Endodermal cell (in vitro differentiated cells): ENCODE measurements around the gene LRSAM1. TPM values are rescaled to one million over a fixed set of nuclear protein-coding genes. Genes with fewer than 3 reads are reported as not detected.

Experiments used
- DNase-seq: peaks from one replicate; pipeline ENCODE4 v3.0.0-alpha.2; 2017
- H3K27ac ChIP-seq: 2 replicates; pipeline ENCODE4 v1.5.1; 2013; ENCODE audit warnings: mild to moderate bottlenecking, low read depth, low read length, moderate library complexity
- H3K27me3 ChIP-seq: 2 replicates; pipeline ENCODE4 v1.6.1; 2013; ENCODE audit warnings: mild to moderate bottlenecking, low read length, moderate library complexity; ENCODE audit not compliant: insufficient read depth, control insufficient read depth, poor library complexity, severe bottlenecking
- H3K36me3 ChIP-seq: 2 replicates; pipeline ENCODE4 v1.7.0; 2013; ENCODE audit warnings: mild to moderate bottlenecking, low read length, moderate library complexity; ENCODE audit not compliant: control insufficient read depth, insufficient read depth
- H3K4me1 ChIP-seq: one replicate; pipeline ENCODE4 v1.7.0; 2013; ENCODE audit warnings: low read length; ENCODE audit not compliant: control insufficient read depth, insufficient read depth
- H3K4me3 ChIP-seq: 2 replicates; pipeline ENCODE4 v1.5.1; 2013; ENCODE audit warnings: mild to moderate bottlenecking, low read length, moderate library complexity
- H3K9ac ChIP-seq: 2 replicates; pipeline ENCODE4 v1.6.1; 2013; ENCODE audit warnings: mild to moderate bottlenecking, low read length, moderate library complexity; ENCODE audit not compliant: poor library complexity, severe bottlenecking; ENCODE audit errors: extremely low read depth
- H3K9me3 ChIP-seq: 2 replicates; pipeline ENCODE4 v1.6.1; 2013; ENCODE audit warnings: mild to moderate bottlenecking, low read length, moderate library complexity; ENCODE audit not compliant: control insufficient read depth
- H3K27ac Mint-ChIP-seq: 2 replicates; pipeline ENCODE4 v1.8.0; 2020; ENCODE audit warnings: mixed read lengths
- H3K27me3 Mint-ChIP-seq: 2 replicates; pipeline ENCODE4 v1.8.0; 2021; ENCODE audit warnings: mild to moderate bottlenecking, mixed read lengths; ENCODE audit not compliant: insufficient read depth
- H3K36me3 Mint-ChIP-seq: 2 replicates; pipeline ENCODE4 v1.8.0; 2020; ENCODE audit warnings: low read depth, mixed read lengths
- H3K4me1 Mint-ChIP-seq: 2 replicates; pipeline ENCODE4 v1.8.0; 2020; ENCODE audit warnings: mixed read lengths
- H3K4me3 Mint-ChIP-seq: 2 replicates; pipeline ENCODE4 v1.8.0; 2020; ENCODE audit warnings: mild to moderate bottlenecking, moderate library complexity, mixed read lengths
- H3K9me3 Mint-ChIP-seq: 2 replicates; pipeline ENCODE4 v1.8.0; 2020; ENCODE audit warnings: mild to moderate bottlenecking, mixed read lengths
- CTCF ChIP-seq: fragments of 200-600 bp; sonication (generic); conservative IDR thresholded peaks from 2 replicates; pipeline ENCODE4 v1.5.0; 2021; ENCODE audit warnings: antibody characterized with exemption, mild to moderate bottlenecking
- WGBS, 2 experiments: methylation state at CpG; one replicate each; pipeline versions ENCODE4 v1.1.5 to v1.1.7; 2013; ENCODE audit warnings: missing lambda C conversion rate in 2 of 2, mixed read lengths in 1 of 2; ENCODE audit not compliant: insufficient coverage in 1 of 2, insufficient read length in 1 of 2; 5-methylcytosine and 5-hydroxymethylcytosine counted together
- total RNA-seq, 2 donors: library from RNA; stranded (reverse); fragmentation: NEBNext Ultra II Directional in 1 of 2; extraction: Animal tissue kit (Norgen Biotek cat#: 25700) in 1 of 2; gene quantifications; 2 replicates in 1 of 2; 3 replicates in 1 of 2; pipeline ENCODE4 v1.2.1, GENCODE V29; 2021

Gene LRSAM1
- total RNA-seq, 2 donors from 2014 or later = 18.4 to 19.8 TPM

GRCh38 chr9:127516835-127517607 lies 65.7 kb downstream of the LRSAM1 start:
- Histone ChIP-seq H3K9me3 (no peaks in the 10 kb centered on the region), H3K4me3 (no peak overlapping the region), H3K4me1 (no peaks in the 10 kb centered on the region), H3K27ac (no peak overlapping the region), H3K36me3 (peaks cover 28% of the 10 kb centered on the region), H3K27me3 (no peaks in the 10 kb centered on the region), H3K9ac (no peak overlapping the region)
- WGBS, 2 experiments = 93 to 96% methylated on average over 17 to 26 of the region's 26 CpGs
- no peaks in the 10 kb centered on the region for H3K9me3 Mint-ChIP-seq
- no peak for DNase-seq
- H3K36me3 Mint-ChIP-seq = peaks cover 63% of the 10 kb centered on the region
- no peak overlapping the region for H3K27ac Mint-ChIP-seq
- H3K4me1 Mint-ChIP-seq = peaks cover 2% of the 10 kb centered on the region
- H3K27me3 Mint-ChIP-seq = no peaks in the 10 kb centered on the region
- TF ChIP-seq CTCF = no peak
- no peak overlapping the region for H3K4me3 Mint-ChIP-seq

GRCh38 chr9:127517620-127518019 lies 66.3 kb downstream of the LRSAM1 start:
- H3K9me3 ChIP-seq = peaks cover 2% of the 10 kb centered on the region
- H3K4me1 Mint-ChIP-seq = no peaks in the 10 kb centered on the region
- H3K27me3 ChIP-seq = no peaks in the 10 kb centered on the region
- no peaks in the 10 kb centered on the region for H3K27me3 Mint-ChIP-seq
- peaks cover under 1% of the 10 kb centered on the region for H3K9me3 Mint-ChIP-seq
- no peaks in the 10 kb centered on the region for H3K4me1 ChIP-seq
- no peak overlapping the region for H3K4me3 Mint-ChIP-seq
- DNase-seq = no peak
- H3K36me3 Mint-ChIP-seq = peaks cover 64% of the 10 kb centered on the region
- 93 to 96% methylated on average over 7 to 11 of the region's 11 CpGs for WGBS, 2 experiments
- no peak for TF ChIP-seq CTCF
- no peak overlapping the region for H3K9ac ChIP-seq
- no peak overlapping the region for H3K27ac ChIP-seq
- H3K36me3 ChIP-seq = peaks cover 33% of the 10 kb centered on the region
- no peak overlapping the region for H3K4me3 ChIP-seq
- peak overlapping the region; percentile 52 for H3K27ac Mint-ChIP-seq

DNA sequence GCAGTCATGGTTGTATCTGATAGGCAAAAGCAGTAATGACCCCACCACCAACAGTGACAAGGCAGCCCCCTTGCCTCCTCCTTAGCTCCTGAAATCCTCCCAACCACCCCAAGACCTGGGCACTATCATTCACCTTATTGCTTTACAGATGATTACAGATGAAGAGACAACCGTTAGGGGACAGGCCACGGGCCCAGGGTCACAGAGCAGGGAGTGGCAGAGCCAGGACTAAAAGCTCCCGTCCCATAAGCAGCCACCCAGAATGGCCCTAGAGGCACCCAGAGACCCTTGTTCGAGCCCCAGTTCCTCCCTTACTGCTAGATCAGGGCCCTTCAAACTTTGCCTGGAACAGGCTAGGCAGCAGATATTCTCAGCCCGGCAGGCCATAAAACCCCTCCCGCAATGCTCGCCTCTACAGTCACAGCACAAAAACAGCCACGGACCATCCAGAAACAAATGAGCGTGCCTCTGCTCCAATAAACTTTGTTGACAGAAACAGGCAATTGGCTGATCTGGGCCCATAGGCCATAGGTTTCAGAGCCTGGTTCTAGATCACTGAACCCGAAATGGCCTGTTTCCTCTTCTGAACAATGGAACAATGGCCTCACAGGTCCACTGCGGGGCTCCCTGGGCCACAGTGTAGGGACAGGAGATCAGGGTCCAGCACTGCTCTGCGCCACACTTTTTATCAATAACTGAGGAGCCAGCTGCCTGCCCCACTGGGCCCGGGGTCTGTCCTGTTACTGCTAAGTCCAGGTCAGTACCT lies 67.0 kb downstream of the LRSAM1 start:
- TF ChIP-seq CTCF = no peak
- Mint-ChIP-seq H3K36me3 (peaks cover 63% of the 10 kb centered on the region), H3K4me3 (no peak overlapping the region), H3K9me3 (peaks cover 6% of the 10 kb centered on the region), H3K27ac (peak overlapping the region; percentile 52), H3K4me1 (no peaks in the 10 kb centered on the region), H3K27me3 (no peaks in the 10 kb centered on the region)
- Histone ChIP-seq H3K9ac (no peak overlapping the region), H3K27me3 (no peaks in the 10 kb centered on the region), H3K4me3 (no peak overlapping the region), H3K36me3 (peaks cover 34% of the 10 kb centered on the region), H3K27ac (no peak overlapping the region), H3K9me3 (peaks cover 8% of the 10 kb centered on the region), H3K4me1 (no peaks in the 10 kb centered on the region)
- whole genome bisulfite sequencing, 2 experiments = 95 to 99% methylated on average over 12 to 13 of the region's 13 CpGs
- DNase-seq = no peak
